ENCODE measurements around the gene LTBP2.

The LTBP2 gene

DNA sequence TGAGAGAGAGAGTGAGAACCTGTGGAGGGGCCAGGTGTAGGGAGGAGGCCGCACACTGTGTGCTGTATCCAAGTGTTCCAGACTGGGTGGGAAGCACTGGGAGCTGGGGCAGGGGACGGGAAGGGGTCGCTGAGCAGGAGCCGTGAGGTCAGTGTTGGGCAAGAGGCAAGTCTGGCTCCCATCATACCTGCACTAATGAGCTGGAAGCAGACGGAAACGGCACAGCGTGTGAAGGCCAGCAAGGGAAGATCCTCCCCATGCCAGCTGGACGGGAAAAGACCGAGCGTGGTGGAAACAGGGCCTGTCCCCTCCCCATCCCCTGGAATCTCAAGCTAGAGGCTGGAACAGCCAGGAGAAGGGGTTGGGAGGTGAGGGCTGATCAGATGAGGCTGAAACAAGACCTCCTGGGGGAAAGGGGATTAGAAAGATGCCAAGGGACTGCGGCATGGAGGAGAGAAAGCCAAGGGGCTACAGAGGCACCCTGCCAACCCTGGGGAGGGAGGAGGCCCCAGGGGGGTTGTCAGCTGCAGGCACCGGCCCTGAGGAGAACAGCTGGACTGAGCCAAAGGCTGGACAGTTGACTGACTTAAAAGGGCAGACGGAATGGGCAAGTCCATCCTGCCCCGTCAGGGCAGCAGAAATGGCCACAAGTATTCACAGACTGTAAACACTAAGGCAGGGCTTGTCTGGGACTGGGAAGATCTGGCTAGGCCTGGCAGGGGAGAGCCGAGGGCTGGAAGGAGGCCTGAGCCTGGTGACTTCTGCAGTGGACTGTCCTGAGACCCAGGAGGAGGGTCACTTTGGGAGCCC, 19.0 kb upstream of the LTBP2 start:
- H3K4me3 ChIP-seq (ENCODE audit: low read depth, low read length), result no peak overlapping the region
- DNase-seq (ENCODE audit: low read depth), result no peak
- no peak for TF ChIP-seq CTCF (IDR thresholded peaks at IDR 0.05; ENCODE audit: insufficient read depth, low read depth, low read length, missing control alignments)

DNA sequence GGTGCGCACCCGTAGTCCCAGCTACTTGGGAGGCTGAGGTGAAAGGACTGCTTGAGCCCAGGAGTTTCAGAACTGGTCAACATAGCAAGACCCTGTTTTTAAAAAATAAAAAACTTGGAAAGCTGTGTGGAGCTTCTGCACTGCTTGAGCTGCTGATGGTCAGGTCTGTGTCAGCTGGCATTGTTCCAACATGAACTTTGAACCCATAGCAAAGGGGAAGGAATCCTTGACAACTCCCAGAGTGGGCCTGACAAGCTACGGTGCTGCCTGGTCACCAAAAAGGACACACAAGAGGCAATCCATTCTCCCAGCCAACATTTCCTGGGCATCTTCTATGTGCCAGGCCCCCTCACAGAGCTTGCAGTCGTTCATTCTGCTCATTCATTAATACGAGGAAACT, 16.4 kb upstream of the LTBP2 start:
- no peak for TF ChIP-seq CTCF (IDR thresholded peaks at IDR 0.05; ENCODE audit: insufficient read depth, low read depth, low read length, missing control alignments)
- H3K4me3 ChIP-seq (ENCODE audit: low read depth, low read length), result no peak overlapping the region
- DNase-seq (ENCODE audit: low read depth), result no peak

- no peak overlapping the region for H3K4me3 ChIP-seq (ENCODE audit: low read depth, low read length)
- DNase-seq (ENCODE audit: low read depth), result no peak
- TF ChIP-seq CTCF (IDR thresholded peaks at IDR 0.05; ENCODE audit: insufficient read depth, low read depth, low read length, missing control alignments), result no peak
Observed at GRCh38 chr14:74627076-74627475, 15.0 kb upstream of the LTBP2 start.

GRCh38 chr14:74622257-74622656, 10.2 kb upstream of the LTBP2 start:
- no peak for DNase-seq (ENCODE audit: low read depth)
- no peak overlapping the region for H3K4me3 ChIP-seq (ENCODE audit: low read depth, low read length)
- TF ChIP-seq CTCF (IDR thresholded peaks at IDR 0.05; ENCODE audit: insufficient read depth, low read depth, low read length, missing control alignments), result no peak

DNA sequence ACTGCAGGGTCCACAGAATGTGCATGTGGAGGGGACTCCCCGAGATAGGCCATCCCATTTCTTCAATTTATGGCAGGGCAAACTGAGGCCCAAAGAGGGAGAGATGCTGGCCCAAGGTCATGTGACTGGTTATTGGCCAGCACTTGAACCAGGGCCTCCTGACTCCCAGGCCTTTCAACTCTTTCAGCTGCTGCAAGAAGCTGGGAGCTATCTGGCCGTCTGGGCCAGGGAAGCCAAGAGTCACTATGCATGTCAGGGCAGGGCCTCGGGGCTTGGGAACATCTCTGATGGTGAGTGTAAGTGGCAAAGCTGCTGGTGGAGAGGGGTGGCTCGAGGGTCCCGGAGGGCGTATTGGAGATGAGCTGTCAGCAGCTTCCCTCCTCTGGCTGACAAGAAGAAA, 9.5 kb upstream of the LTBP2 start:
- no peak for TF ChIP-seq CTCF (IDR thresholded peaks at IDR 0.05; ENCODE audit: insufficient read depth, low read depth, low read length, missing control alignments)
- no peak overlapping the region for H3K4me3 ChIP-seq (ENCODE audit: low read depth, low read length)

GRCh38 chr14:74620923-74621322, 8.9 kb upstream of the LTBP2 start:
- H3K4me3 ChIP-seq (ENCODE audit: low read depth, low read length), result no peak overlapping the region
- no peak for TF ChIP-seq CTCF (IDR thresholded peaks at IDR 0.05; ENCODE audit: insufficient read depth, low read depth, low read length, missing control alignments)

More for the DNA sequence above, 9.5 kb upstream of the LTBP2 start:
- no peak for DNase-seq (ENCODE audit: low read depth)

DNA sequence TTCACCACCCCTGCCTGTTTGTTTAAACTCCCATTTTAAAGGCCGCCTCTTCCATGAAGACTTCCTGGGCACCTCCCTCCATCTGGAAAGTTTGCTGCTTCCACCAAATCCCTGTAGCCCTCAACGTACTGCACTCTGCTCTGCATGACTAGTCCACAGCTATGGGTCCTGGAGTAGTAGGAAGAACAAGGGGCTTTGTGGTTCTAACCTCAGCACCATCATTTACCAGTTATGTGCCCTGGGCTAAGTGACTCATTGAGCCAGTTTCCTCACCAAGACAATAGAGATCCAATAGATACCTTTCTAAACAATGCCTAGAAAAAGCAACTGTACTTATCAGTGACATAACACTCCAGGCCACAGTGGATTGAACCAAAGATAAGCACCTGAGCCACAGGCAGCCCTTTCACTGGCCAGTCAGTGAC, 8.5 kb upstream of the LTBP2 start:
- no peak for DNase-seq (ENCODE audit: low read depth)
- H3K4me3 ChIP-seq (ENCODE audit: low read depth, low read length), result no peak overlapping the region
- no peak for TF ChIP-seq CTCF (IDR thresholded peaks at IDR 0.05; ENCODE audit: insufficient read depth, low read depth, low read length, missing control alignments)

More at GRCh38 chr14:74620923-74621322, 8.9 kb upstream of the LTBP2 start:
- DNase-seq (ENCODE audit: low read depth), result no peak

Measured in GM12865 (cell line).